OCI-LY7 (cell line): ENCODE results near the gene ANKS1B. TPM values are rescaled to one million over a fixed set of nuclear protein-coding genes. Genes with fewer than 3 reads are reported as not detected.

ENCODE experiments used
- BruUV-seq: library from RNA; stranded (reverse); fragments of 400-500 nt; replicated peaks from 2 replicates; lab custom pipeline; 2021; lab: Mats Ljungman, UMichigan
- CTCF ChIA-PET: fragments of 300-600 bp; sonication (Branson Sonifier 250); formaldehyde crosslinking; loops from one replicate; lab custom pipeline; 2022; ENCODE audit warnings: antibody characterized with exemption; ENCODE audit not compliant: unreplicated experiment; lab: Charles Lee
- POLR2A ChIA-PET: fragments of 300-600 bp; sonication (Branson Sonifier 250); formaldehyde crosslinking; loops from one replicate; lab custom pipeline; 2022; ENCODE audit warnings: antibody characterized with exemption; lab: Charles Lee
- DNase-seq: peaks from one replicate; pipeline ENCODE4 v3.0.0-alpha.2; 2015; ENCODE audit warnings: low spot score
- H2AFZ ChIP-seq: fragments of 200-600 bp; sonication (generic), shearing (Covaris generic); 2 replicates; pipeline ENCODE4 v1.6.1; 2014; ENCODE audit warnings: mild to moderate bottlenecking, antibody characterized with exemption, low read length, moderate library complexity
- H3K27ac ChIP-seq: fragments of 200-600 bp; sonication (generic); 2 replicates; pipeline ENCODE4 v1.5.1; 2014; ENCODE audit warnings: mixed run types, low read depth, mild to moderate bottlenecking, moderate library complexity, low read length, inconsistent platforms; ENCODE audit not compliant: poor library complexity, severe bottlenecking
- H3K36me3 ChIP-seq: fragments of 200-600 bp; sonication (generic); 2 replicates; pipeline ENCODE4 v1.6.1; 2014; ENCODE audit warnings: mild to moderate bottlenecking, antibody characterized with exemption, low read length, moderate library complexity, mixed read lengths; ENCODE audit not compliant: insufficient read depth
- H3K4me1 ChIP-seq: fragments of 200-600 bp; sonication (generic); 2 replicates; pipeline ENCODE4 v1.5.1; 2014; ENCODE audit warnings: mild to moderate bottlenecking, low read length; ENCODE audit not compliant: insufficient read depth, poor library complexity, severe bottlenecking
- H3K4me2 ChIP-seq: fragments of 200-600 bp; sonication (generic); 2 replicates; pipeline ENCODE4 v1.6.1; 2014; ENCODE audit warnings: mild to moderate bottlenecking, low read length
- H3K4me3 ChIP-seq: fragments of 200-600 bp; sonication (generic); 2 replicates; pipeline ENCODE4 v1.5.1; 2014; ENCODE audit warnings: mild to moderate bottlenecking, low read depth, low read length; ENCODE audit not compliant: poor library complexity, severe bottlenecking
- H3K79me2 ChIP-seq: fragments of 200-600 bp; sonication (generic); 2 replicates; pipeline ENCODE4 v1.6.1; 2016; ENCODE audit warnings: low read depth, mild to moderate bottlenecking, low read length, moderate library complexity, mixed read lengths; ENCODE audit not compliant: insufficient read depth
- H3K9me2 ChIP-seq: fragments of 200-600 bp; sonication (generic); 2 replicates; pipeline ENCODE4 v1.6.1; 2016; ENCODE audit warnings: mild to moderate bottlenecking, low read length, mixed read lengths; ENCODE audit not compliant: insufficient read depth
- H3K9me3 ChIP-seq: fragments of 200-600 bp; sonication (generic); 2 replicates; pipeline ENCODE4 v1.6.1; 2014; ENCODE audit warnings: mild to moderate bottlenecking, mixed run types, low read length, mixed read lengths
- H4K20me1 ChIP-seq: fragments of 200-600 bp; sonication (generic); 2 replicates; pipeline ENCODE4 v1.6.1; 2014; ENCODE audit warnings: mild to moderate bottlenecking, antibody characterized with exemption, low read length, moderate library complexity, mixed read lengths; ENCODE audit not compliant: insufficient read depth
- CTCF ChIP-seq: fragments of 200-600 bp; sonication (generic); conservative IDR thresholded peaks from 2 replicates; pipeline ENCODE4 v1.5.1; 2014; ENCODE audit warnings: mild to moderate bottlenecking, antibody characterized with exemption, low read length, moderate library complexity, mixed read lengths
- EZH2phosphoT487 ChIP-seq: fragments of 200-600 bp; sonication (generic); IDR thresholded peaks from 2 replicates; pipeline ENCODE4 v1.6.1; 2018; ENCODE audit warnings: low read depth, borderline replicate concordance, mild to moderate bottlenecking, mixed run types, antibody characterized with exemption, low read length, moderate library complexity, mixed read lengths
- intact Hi-C: fragments of 100-400 bp; cut with micrococcal nuclease; formaldehyde crosslinking; loops from one replicate; pipeline ENCODE4 v1.10.0; 2022; ENCODE audit not compliant: unreplicated experiment
- total RNA-seq, 2 experiments: library from RNA; depleted of rRNA in 1 of 2; stranded (reverse); fragments of >200 nt in 1 of 2; shearing (Covaris generic) in 1 of 2; gene quantifications; 2 replicates each; pipeline ENCODE4 v1.2.3, GENCODE V29; 2014 to 2022

The ANKS1B gene
- total RNA-seq, 2 experiments from 2014 or later = 2.9 to 6.0 TPM

DNA sequence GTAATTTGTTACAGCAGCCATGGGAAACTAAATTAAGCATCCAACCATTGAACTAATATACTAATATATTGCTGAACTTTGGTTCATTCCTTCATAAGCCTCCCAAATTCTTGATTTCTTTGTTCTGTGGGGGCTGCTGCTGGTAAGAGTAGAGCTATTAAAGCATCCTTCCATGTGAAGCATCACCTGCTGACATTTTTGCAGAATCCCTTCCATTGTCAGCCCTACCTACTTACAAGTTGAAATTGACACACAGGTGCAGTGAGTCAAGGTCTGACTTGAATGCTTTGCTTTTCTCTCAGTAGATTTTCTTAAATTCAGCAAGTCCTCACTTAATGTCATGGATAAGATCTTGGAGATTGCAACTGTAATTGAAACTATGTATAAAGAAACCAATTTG is 865.3 kb downstream of the ANKS1B start:
- Histone ChIP-seq H3K4me1 (no peaks in the 10 kb centered on the region), H3K4me3 (no peak overlapping the region), H3K36me3 (no peaks in the 10 kb centered on the region), H3K9me2 (no peaks in the 10 kb centered on the region), H2AFZ (no peak overlapping the region), H3K79me2 (no peaks in the 10 kb centered on the region), H3K9me3 (no peaks in the 10 kb centered on the region), H3K27ac (no peak overlapping the region), H3K4me2 (no peak overlapping the region), H4K20me1 (no peaks in the 10 kb centered on the region)
- POLR2A ChIA-PET = no interaction called here
- CTCF ChIA-PET = no interaction called here
- no peak for DNase-seq
- intact Hi-C loops = no loop called here
- BruUV-seq = no TSS peak
- TF ChIP-seq EZH2phosphoT487 (no peak), CTCF (no peak)

DNA sequence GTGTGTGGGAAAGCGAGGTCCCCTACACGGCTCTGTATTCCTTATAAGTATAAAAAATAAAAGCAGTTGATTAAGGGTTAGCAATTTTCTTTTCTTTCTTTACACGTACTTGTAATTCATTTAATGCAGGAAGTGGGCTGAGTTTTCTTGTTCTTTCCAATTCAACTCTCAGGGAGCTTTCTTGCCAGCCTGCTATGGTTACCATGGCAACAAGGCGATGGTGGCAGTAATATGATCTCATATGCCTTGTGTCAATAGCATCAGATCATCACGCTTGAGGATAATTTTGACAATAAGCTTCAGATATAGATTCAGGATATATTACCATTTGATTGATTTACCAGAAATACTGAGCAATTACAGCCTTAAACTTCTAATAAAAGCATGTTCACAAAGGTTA is 873.1 kb downstream of the ANKS1B start:
- no peak for TF ChIP-seq EZH2phosphoT487
- H3K4me2 ChIP-seq = no peak overlapping the region
- no peaks in the 10 kb centered on the region for H3K9me2 ChIP-seq
- intact Hi-C loops = no loop called here
- ChIA-PET POLR2A (interaction anchor here (0.6 to 1.2 kb wide), 3 partner anchors 12 to 569 kb away, joined by 3 to 4 read pairs (median 3); no protein-coding TSS in a partner anchor), CTCF (no interaction called here)
- no peaks in the 10 kb centered on the region for H4K20me1 ChIP-seq
- no peak overlapping the region for H2AFZ ChIP-seq
- no peaks in the 10 kb centered on the region for H3K36me3 ChIP-seq
- BruUV-seq = no TSS peak
- H3K9me3 ChIP-seq = no peaks in the 10 kb centered on the region
- no peak overlapping the region for H3K4me3 ChIP-seq
- H3K79me2 ChIP-seq = no peaks in the 10 kb centered on the region
- no peak overlapping the region for H3K27ac ChIP-seq
- no peak for DNase-seq
- no peaks in the 10 kb centered on the region for H3K4me1 ChIP-seq

- ChIA-PET POLR2A (interaction anchor here (0.6 to 1.2 kb wide), 4 partner anchors 12 to 570 kb away, joined by 3 to 4 read pairs (median 3); no protein-coding TSS in a partner anchor), CTCF (no interaction called here)
- H3K36me3 ChIP-seq = no peaks in the 10 kb centered on the region
- H3K9me2 ChIP-seq = no peaks in the 10 kb centered on the region
- H4K20me1 ChIP-seq = no peaks in the 10 kb centered on the region
- peak overlapping the region; percentile 80 for H2AFZ ChIP-seq
- H3K9me3 ChIP-seq = no peaks in the 10 kb centered on the region
- no peak for TF ChIP-seq EZH2phosphoT487
- TF ChIP-seq CTCF = no peak
- no peaks in the 10 kb centered on the region for H3K79me2 ChIP-seq
- H3K4me1 ChIP-seq = no peaks in the 10 kb centered on the region
- H3K4me2 ChIP-seq = no peak overlapping the region
- intact Hi-C loops = no loop called here
- BruUV-seq = no TSS peak
- H3K4me3 ChIP-seq = no peak overlapping the region
- DNase-seq = no peak
- no peak overlapping the region for H3K27ac ChIP-seq
Observed at GRCh38 chr12:99110868-99111267, 873.9 kb downstream of the ANKS1B start.
